GM11168 (cell line): ENCODE data around the gene HLF.

Experiments used
- in situ Hi-C: fragments of 300-500 bp; cut with MboI; formaldehyde crosslinking; loops from one replicate; pipeline ENCODE4 v1.12.0; 2022; ENCODE audit warnings: low sequenced_read_pairs; ENCODE audit not compliant: unreplicated experiment

The HLF gene

GRCh38 chr17:55345132-55345531 lies 80.4 kb downstream of the HLF start:
- in situ Hi-C loops, result no loop called here

- in situ Hi-C loops, result no loop called here
These were observed 81.9 kb downstream of the HLF start for GRCh38 chr17:55346658-55347057.

GRCh38 chr17:55347341-55347740 lies 82.6 kb downstream of the HLF start:
- in situ Hi-C loops, result no loop called here

- in situ Hi-C loops, result no loop called here
These were observed 84.1 kb downstream of the HLF start for GRCh38 chr17:55348749-55349354.

GRCh38 chr17:55350825-55351205 lies 86.1 kb downstream of the HLF start:
- in situ Hi-C loops, result loop anchor here (10.0 kb wide), 1 partner anchor 164 kb away; the partner anchor contains the start of gene SMIM36

GRCh38 chr17:55351226-55351625 lies 86.5 kb downstream of the HLF start:
- in situ Hi-C loops, result loop anchor here (10.0 kb wide), 1 partner anchor 164 kb away; the partner anchor contains the start of gene SMIM36

- in situ Hi-C loops, result loop anchor here (10.0 kb wide), 1 partner anchor 161 kb away; the partner anchor contains the start of gene SMIM36
These were observed 89.2 kb downstream of the HLF start for GRCh38 chr17:55354010-55354409.

- in situ Hi-C loops, result loop anchor here (10.0 kb wide), 1 partner anchor 160 kb away; the partner anchor contains the start of gene SMIM36
These were observed 90.2 kb downstream of the HLF start for GRCh38 chr17:55354941-55355340.

GRCh38 chr17:55356434-55357328 lies 91.9 kb downstream of the HLF start:
- in situ Hi-C loops, result loop anchor here (10.0 kb wide), 1 partner anchor 158 kb away; the partner anchor contains the start of gene SMIM36

- in situ Hi-C loops, result no loop called here
These were observed 96.2 kb downstream of the HLF start for GRCh38 chr17:55360971-55361370.

- in situ Hi-C loops, result no loop called here
These were observed 98.3 kb downstream of the HLF start for GRCh38 chr17:55363033-55363432.

- in situ Hi-C loops, result no loop called here
These were observed 101.3 kb downstream of the HLF start for GRCh38 chr17:55366020-55366481.

- in situ Hi-C loops, result no loop called here
These were observed 103.9 kb downstream of the HLF start for GRCh38 chr17:55368706-55369105.
